HG02798 (cell line): ENCODE results near the gene RPS21.

Experiments used
- ATAC-seq: cut with Tn5 transposase; IDR thresholded peaks from one replicate; pipeline ENCODE4 v1.9.1; 2021; ENCODE audit warnings: mild to moderate bottlenecking; ENCODE audit not compliant: unreplicated experiment, poor library complexity

RPS21 gene

GRCh38 chr20:62386383-62387218 is at the start of gene RPS21:
TSS of gene RPS21 (plus strand) at chr20:62387103. CDS start at chr20:62387339, 236 bp downstream.
- peak; percentile 84 for ATAC-seq

DNA sequence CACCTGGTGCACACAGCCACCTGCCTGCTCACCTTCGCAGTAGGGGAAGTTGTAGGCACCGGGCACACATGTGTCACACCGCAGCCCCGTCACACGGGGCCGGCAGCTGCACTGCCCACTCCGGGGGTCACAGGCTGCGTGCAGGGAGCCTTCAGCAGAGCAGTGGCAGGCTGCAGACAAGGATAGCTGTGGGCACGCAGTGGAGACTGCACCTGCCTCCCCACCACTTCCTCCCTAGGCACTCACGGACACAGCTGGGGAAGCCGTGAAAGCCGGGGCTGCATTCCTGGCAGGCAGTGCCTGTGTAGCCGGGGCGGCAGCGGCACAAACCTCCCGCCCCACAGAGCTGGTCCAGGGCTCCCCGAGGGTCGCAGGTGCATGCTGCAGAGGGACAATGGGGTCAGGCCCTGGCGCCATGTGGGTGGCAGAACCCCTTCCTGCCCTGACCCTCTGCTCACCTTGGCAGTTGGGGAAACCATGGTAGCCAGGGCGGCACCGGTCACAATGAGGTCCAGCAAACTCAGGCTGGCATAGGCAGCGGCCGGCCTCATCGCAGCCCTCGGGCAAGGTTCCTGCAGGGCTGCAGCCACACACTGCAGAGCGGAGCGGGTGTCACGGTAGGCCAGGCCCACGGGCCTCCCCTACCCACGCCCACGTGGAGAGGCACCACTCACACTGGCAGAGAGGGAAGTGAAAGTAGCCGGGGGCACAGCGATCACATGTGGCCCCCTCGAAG is 49.2 kb upstream of the RPS21 start:
- no peak for ATAC-seq

- ATAC-seq, result no peak
Observed at GRCh38 chr20:62338294-62338620, 48.6 kb upstream of the RPS21 start.

GRCh38 chr20:62339647-62340062 is 47.2 kb upstream of the RPS21 start:
- ATAC-seq, result peak; percentile 61

- no peak for ATAC-seq
Observed at GRCh38 chr20:62342910-62343309, 44.0 kb upstream of the RPS21 start.

GRCh38 chr20:62344092-62344491 is 42.8 kb upstream of the RPS21 start:
- ATAC-seq, result no peak

DNA sequence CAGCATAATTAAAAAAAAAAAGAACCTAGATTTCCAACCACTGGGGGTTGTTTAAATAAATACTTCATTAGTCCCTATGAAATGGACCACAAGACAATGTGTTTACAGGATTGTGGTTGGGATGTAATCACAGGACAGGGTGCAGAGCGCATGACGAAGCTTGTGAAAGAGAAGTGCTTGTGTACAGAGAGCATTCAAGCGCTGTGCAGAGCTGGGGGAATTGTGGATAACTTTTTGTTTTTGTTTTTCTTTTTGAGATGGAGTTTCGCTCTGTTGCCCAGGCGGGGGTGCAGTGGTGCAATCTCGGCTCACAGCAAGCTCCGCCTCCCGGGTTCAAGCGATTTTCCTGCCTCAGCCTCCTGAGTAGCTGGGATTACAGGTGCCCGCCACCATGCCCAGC is 42.1 kb upstream of the RPS21 start:
- ATAC-seq, result no peak

GRCh38 chr20:62345681-62346370 is 41.1 kb upstream of the RPS21 start:
- ATAC-seq, result no peak

DNA sequence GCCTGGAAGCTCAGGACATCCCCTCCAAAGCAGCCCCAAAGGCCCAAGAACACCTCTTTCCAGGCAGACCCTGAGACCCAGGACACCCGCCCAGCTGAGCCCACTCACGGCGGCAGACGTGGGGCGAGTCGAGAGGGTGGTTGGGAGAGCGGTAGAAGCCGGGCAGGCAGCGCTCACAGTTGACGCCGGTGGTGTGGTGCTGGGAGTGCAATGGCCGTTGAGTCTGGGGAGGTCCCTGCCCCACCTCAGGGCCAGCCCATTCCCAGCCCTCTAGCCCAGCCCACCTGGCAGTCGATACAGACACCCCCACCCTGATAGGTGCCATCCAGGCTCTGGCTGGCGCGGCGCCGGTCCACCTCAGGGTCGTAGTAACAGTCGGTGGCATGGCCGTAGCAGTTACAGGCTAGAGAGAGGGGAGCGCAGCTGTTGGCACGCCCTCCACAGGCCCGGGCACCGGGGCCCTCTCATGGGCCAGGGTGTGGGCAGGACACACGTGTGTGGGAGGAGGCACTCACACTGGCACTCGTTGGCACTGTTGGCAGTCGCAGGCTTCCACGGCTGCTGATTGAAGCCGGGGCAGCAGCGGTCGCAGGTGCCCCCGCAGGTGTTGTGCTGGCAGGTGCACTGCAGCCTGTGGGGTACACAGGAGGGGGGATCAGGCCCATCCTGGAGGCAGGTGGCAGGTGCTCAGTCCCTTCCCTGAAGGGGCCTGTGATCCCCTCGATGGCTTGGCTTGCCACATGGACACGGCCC is 40.3 kb upstream of the RPS21 start:
- ATAC-seq, result no peak

DNA sequence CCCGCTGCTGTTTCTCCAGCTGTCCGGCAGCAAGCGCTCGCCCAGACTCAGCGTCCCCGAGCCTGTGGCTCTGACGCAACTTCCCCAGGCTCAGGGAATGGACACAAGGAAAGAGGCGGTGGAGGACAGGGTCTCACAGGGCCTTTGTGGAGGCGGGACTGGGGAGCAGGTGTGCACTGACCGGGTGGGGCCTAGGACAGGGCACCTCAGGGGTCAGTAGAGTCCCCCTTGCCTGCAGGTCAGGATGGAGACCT is 39.8 kb upstream of the RPS21 start:
- ATAC-seq, result no peak

GRCh38 chr20:62347445-62347844 is 39.5 kb upstream of the RPS21 start:
- ATAC-seq, result no peak

GRCh38 chr20:62348604-62349003 is 38.3 kb upstream of the RPS21 start:
- no peak for ATAC-seq

DNA sequence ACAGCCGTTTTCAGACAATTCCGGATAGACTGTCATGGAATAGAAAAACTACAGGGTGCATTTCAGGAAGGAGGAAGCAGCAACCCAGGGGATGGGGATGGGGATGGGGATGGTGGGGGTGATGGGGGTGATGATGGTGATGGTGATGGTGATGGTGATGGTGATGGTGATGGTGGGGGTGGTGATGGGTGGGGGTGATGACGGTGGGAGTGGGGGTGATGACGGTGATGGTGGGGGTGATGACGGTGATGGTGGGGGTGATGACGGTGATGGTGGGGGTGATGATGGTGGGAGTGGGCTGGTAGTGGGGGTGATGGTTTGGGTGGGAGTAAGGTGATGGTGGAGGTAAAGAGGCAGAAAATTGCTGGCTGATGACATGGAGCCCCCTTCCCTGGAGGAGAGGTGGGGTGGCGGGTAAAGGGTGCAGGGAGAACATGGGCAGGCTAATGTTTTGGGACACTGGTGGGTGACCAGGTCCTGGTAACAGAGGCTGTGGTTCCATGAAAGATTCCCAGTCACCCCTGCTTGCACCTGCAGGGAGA is 37.3 kb upstream of the RPS21 start:
- no peak for ATAC-seq

DNA sequence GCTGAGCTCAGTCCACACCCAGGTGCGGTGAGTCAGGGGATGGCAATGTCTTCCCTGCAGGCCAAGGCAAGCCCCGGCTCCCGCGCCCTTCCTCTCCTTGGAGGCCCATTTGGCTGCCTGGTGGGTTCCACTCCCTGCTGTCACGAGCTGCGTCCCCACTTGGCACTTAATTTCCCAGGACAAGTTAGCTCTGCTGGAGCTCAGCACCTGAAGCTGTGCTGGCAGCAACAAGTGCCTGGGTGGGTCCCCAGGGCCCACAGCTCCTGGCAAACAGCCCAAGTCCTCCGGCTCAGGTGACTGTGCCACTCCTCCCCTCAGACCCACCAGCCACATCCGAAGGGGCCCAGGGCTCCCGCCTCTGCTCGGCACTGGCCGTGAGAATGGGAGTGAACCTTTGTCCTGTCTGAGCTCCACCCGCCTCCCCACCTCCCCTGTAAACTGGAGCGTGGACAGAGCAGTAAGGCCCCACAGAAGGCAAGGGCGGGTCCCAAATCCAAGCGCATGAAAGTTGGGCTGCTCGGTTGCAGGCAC is 36.7 kb upstream of the RPS21 start:
- ATAC-seq, result no peak

- no peak for ATAC-seq
Observed at GRCh38 chr20:62350629-62351422, 36.1 kb upstream of the RPS21 start.

DNA sequence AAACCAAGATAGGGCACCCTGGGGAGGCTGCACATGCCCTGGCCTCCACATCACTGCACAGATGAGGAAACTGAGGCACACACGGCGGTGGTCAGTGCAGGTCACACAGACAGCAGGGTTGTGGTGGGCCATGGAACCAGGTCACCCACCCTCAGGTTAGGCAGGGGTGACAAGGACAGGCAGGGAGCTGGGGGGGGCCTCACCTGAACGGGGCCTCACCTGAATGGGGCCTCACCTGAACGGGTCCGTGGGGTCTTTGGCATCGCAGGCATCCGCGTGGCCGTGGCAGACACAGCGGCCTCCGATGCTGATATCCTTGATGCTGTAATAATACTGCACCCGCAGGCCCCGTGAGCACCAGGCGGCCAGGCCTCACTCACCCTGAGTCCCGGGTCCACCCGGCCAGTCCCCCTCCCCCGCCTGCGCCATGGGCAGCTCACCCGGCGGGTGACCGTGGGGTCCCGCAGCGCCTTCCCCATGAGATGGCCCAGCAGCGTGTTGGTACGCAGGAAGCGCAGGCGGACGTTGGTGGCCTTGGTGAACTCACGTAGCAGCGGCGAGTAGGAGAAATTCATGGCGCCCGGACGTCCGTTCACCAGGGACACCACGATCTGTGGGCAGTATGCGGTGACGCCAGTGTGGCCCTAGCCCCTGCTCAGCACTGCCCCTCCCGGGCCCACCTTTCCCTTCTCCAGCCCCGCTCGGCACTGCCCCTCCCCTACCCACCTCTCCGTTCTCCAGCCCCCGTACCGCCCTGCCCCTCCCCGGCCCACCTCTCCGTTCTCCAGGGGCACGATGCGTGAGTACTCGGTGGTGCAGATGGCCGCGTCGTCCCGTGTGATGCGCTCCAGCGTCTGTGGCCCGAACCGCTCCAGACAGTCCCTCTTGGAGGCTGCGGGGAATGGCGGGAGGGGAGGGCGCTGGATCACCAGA is 35.2 kb upstream of the RPS21 start:
- no peak for ATAC-seq

DNA sequence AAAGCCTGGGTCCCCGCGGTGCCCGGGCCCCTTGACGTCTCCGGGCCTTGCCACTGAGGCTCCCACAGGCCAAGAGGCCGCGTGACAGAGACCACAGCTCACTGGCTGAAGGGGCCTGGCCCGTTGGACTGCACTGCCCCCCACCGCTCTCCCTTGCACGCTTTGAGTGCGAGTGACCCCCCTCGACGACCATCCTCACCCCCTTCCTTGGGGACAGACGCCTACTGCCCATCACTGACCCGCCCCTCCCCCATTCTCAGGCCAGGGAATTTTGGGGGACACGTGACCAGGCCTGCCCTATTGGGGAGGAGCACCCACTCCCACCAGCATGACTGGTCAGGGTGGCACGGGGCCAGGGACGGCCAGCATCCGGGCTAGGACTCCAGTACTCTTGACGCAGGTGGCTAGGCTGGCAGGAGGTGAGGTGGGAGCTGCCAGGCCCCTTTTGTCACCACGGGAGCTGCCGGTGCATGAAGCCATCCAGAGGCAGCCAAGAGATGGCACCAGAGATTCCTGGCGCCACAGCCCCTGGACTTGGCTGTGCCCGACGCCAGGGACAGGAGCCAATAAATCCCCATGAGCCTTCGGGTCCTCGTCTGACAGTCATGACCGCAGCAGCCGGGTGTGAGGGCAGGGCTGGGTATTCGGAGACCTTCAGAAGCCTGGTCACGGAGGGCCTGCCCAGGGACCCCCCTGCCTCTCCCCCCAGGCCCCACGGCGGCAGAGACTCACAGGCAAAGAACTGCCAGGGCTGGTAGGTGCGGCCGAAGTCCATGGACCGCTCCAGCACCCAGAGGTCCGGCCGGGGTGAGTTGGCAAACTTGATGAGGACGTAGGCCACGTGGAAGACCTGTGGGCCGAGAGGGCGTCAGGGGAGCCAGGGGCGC is 34.3 kb upstream of the RPS21 start:
- ATAC-seq, result no peak
